Memory B cell (primary cell): ENCODE measurements around the gene NOTCH2.

Experiments
- ATAC-seq: fragments of 150-1000 bp; cut with Tn5 transposase; 2 replicates; pipeline ENCODE4 v1.10.0; 2021; ENCODE audit warnings: low read depth, mild to moderate bottlenecking, moderate library complexity
- DNase-seq, 2 donors: peaks; one replicate each; pipeline ENCODE4 v3.0.0; 2022; ENCODE audit warnings: low spot score in 2 of 2
- H3K27ac Mint-ChIP-seq: one replicate; pipeline ENCODE4 v1.8.0; 2022; ENCODE audit warnings: mild to moderate bottlenecking, moderate library complexity, mixed read lengths
- H3K27me3 Mint-ChIP-seq: one replicate; pipeline ENCODE4 v1.8.0; 2022; ENCODE audit warnings: mixed read lengths
- H3K36me3 Mint-ChIP-seq: one replicate; pipeline ENCODE4 v1.8.0; 2022; ENCODE audit warnings: mild to moderate bottlenecking, mixed read lengths
- H3K4me1 Mint-ChIP-seq: one replicate; pipeline ENCODE4 v1.8.0; 2022; ENCODE audit warnings: mixed read lengths
- H3K4me3 Mint-ChIP-seq: one replicate; pipeline ENCODE4 v1.8.0; 2022; ENCODE audit warnings: mild to moderate bottlenecking, moderate library complexity, mixed read lengths
- H3K9me3 Mint-ChIP-seq: one replicate; pipeline ENCODE4 v1.8.0; 2022; ENCODE audit warnings: mixed read lengths

Gene NOTCH2

DNA sequence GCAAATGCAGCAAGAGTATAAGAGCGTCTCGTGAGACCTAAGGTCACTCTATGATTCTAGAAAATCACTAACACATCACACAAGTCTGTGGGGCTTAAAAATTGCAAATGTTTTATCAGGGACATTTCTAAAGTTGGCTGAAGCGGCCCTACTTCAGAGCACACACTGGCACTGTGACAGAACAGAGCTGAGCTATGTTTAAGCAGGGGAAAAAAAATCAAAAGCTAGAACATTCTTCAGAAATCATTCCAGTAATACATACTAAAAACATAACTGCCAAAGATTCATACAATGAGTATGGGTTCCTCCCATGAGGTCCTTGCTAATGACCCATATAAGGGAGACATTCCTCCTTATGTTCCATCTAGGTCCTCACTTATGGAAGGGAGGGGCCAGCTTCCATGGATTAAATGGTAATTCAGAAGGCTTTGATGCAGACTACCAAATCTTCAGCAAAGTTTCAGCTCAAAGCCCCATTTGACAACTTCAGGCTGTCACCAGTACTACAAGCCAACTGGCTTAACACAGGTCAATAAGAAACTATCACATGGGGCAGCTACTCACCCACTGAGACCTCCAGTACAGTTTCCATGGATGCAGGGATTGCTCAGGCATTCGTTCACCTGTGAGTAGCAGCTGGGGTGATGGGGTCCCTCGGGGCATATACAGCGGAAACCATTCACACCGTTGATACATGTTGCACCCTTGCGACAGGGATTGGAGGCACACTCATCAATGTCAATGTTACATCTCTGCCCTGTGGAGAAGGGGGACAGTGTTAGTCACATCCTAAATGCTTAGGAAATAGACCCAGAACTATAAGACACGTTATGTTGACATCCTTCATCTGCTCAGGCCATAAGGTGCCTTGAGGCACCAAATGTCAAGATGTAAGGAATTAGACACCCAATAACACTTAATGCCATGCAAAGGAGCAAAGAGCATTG is 114.7 kb downstream of the NOTCH2 start:
- H3K27ac Mint-ChIP-seq = peak overlapping the region; percentile 28
- H3K4me1 Mint-ChIP-seq = peaks cover 4% of the 10 kb centered on the region
- H3K9me3 Mint-ChIP-seq = no peaks in the 10 kb centered on the region
- no peak for ATAC-seq
- no peaks in the 10 kb centered on the region for H3K27me3 Mint-ChIP-seq
- H3K4me3 Mint-ChIP-seq = no peak overlapping the region
- no peak for DNase-seq
- peaks cover 37% of the 10 kb centered on the region for H3K36me3 Mint-ChIP-seq

DNA sequence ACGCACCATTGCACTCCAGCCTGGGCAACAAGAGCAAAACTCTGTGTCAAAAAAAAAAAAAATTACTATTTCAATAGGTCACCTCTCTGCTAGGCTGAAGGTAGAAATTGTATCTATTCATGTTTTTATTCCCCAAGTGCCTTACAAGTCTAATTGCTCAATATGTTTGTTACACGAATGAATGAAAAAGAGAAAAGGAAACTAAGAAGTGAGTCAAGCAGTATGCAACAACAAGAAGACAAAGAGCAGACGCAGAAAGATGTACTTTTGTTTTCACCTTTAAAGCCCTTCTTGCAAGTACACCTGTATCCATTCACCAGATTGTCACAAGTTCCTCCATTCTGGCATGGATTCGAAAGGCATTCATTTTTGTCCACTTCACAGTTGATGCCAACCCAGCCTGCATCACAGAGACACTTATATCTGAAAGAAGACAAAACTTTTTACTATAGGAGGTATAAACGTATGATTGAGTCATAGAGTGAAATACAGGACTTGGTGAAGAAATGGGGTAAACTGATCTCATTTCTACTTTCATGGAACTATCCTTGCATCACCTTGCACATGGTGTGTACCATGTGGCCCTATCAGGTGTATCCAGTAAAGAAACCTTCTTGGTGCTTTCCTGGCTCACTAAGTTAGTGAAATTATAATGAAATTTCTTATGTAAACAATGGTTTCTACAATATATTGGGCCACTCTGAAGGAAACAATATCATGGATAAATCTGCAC is 116.0 kb downstream of the NOTCH2 start:
- DNase-seq = no peak
- Mint-ChIP-seq H3K27ac (no peak overlapping the region), H3K4me1 (peaks cover under 1% of the 10 kb centered on the region), H3K36me3 (peaks cover 32% of the 10 kb centered on the region), H3K27me3 (no peaks in the 10 kb centered on the region), H3K4me3 (no peak overlapping the region), H3K9me3 (no peaks in the 10 kb centered on the region)
- no peak for ATAC-seq

DNA sequence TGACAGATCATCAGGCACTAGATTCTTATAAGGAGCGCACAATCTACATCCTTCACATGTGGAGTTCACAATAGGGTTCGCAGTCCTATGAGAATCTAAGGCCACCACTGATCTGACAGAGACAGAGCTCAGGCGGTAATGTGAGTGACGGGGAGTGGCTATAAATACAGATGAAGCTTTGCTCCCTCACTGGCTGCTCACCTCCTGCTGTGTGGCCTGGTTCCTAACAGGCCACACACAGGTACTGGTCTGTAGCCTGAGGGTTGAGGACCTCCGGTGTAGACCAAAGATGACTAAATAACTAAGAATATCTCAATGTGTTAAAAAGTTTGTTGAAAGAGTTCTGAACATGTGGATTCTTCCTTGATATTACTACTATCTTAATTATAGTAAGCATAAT is 117.0 kb downstream of the NOTCH2 start:
- Mint-ChIP-seq H3K4me3 (no peak overlapping the region), H3K9me3 (no peaks in the 10 kb centered on the region), H3K27ac (no peak overlapping the region), H3K36me3 (peaks cover 32% of the 10 kb centered on the region), H3K27me3 (no peaks in the 10 kb centered on the region), H3K4me1 (no peaks in the 10 kb centered on the region)
- DNase-seq = no peak
- ATAC-seq = no peak

DNA sequence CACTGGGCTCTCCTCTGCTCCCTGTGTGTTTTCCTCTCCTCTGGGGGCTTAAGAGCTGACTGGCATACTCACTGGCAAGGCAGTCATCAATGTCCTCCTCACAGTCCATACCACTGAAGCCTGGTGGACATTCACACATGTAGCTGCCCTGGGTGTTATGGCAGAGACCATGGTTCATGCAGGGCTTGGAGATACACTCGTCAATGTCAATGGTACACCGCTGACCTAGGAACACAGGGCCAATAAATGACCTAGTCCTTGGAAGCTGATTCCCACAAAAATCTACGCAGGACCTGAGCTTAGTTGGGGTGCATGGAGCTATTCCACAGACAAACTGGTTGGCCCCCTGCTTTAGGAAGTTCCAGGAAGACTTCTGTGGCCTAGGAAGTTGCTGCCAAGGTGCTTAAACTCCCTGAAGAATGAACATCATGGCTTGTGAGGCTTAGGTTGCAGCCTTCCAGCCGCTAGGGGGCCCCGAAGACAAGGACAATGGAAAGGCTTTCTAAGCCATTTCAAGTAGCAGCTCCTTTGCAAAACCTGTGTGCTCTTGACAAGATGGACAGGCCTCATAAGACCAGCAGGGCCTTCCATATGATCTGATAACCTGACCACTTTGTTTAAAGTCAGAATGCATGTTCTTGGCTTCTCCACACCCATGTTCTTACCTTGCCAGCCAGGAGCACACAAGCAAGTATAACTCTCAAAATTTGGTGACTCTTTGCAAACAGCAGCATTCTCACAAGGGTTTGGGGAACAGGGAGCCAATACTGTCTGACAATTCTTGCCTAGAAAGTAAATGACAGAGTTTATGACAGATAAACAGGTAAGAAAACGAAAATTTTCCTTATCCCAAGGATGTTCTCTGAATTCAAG is 120.9 kb downstream of the NOTCH2 start:
- no peak overlapping the region for H3K27ac Mint-ChIP-seq
- peak; percentile 70 for ATAC-seq
- no peaks in the 10 kb centered on the region for H3K9me3 Mint-ChIP-seq
- H3K4me3 Mint-ChIP-seq = no peak overlapping the region
- peaks cover 32% of the 10 kb centered on the region for H3K36me3 Mint-ChIP-seq
- peak; percentile 39 to 46 for DNase-seq
- H3K27me3 Mint-ChIP-seq = no peaks in the 10 kb centered on the region
- peaks cover 2% of the 10 kb centered on the region for H3K4me1 Mint-ChIP-seq

DNA sequence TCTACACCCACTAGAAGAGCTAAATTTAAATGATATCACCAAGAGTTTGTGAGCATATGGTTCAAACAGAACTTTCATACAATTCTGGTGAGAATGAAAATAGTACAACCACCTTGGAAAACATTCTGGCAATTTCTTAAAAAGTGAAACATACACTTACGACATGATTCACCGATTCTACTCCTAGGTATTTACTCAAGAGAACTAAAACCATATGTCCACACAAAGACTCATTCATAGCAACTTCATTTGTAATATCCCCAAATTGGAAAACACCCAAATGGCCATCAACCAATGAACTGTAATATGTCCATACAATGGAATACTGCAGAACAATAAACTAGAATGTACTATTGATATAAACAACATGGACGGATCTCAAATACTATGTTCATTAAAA is 122.0 kb downstream of the NOTCH2 start:
- DNase-seq (no peak), ATAC-seq (no peak)
- Mint-ChIP-seq H3K27ac (peak overlapping the region; percentile 38), H3K27me3 (no peaks in the 10 kb centered on the region), H3K9me3 (no peaks in the 10 kb centered on the region), H3K4me3 (no peak overlapping the region), H3K4me1 (peaks cover 2% of the 10 kb centered on the region), H3K36me3 (peaks cover 28% of the 10 kb centered on the region)

DNA sequence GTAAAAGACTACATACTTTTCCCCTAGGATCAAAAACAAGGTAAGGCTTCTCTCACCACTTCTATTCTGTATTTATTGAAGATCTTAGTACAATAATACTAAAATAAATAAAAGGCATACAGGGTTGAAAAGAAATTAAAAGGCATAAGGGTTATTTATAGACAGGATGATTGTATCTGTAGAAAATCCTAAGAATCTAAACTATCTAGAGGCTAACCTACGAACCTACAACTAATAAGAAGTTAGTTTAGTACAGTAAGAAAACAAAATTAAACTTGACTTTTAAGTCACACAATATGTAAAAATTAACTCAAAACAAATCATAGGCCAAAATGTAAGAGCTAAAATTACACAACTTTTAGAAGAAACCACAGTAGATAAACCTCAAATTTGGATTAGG is 122.7 kb downstream of the NOTCH2 start:
- peaks cover 26% of the 10 kb centered on the region for H3K36me3 Mint-ChIP-seq
- no peak overlapping the region for H3K4me3 Mint-ChIP-seq
- ATAC-seq (no peak), DNase-seq (no peak)
- H3K27me3 Mint-ChIP-seq = no peaks in the 10 kb centered on the region
- H3K9me3 Mint-ChIP-seq = no peaks in the 10 kb centered on the region
- H3K27ac Mint-ChIP-seq = peak overlapping the region; percentile 38
- H3K4me1 Mint-ChIP-seq = peaks cover 2% of the 10 kb centered on the region

DNA sequence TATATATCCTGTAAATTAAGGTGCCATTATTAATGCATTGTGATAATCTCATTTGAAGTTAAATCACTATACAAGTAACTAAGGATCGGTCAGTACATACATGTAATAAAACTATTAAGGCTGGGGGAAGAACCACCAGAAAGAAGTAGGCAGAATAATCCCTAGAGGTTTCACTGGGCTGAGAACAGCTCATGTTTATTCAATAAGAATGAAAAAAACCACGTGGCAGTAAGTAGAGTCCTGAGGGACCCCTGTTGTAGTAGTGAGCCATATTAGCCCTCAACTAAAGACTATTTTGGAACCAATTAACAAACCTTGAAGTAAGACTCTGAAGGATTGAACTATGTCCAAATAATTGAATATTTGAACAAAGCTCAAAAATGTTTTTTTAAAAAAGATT is 126.2 kb downstream of the NOTCH2 start:
- Mint-ChIP-seq H3K9me3 (no peaks in the 10 kb centered on the region), H3K4me3 (no peak overlapping the region)

DNA sequence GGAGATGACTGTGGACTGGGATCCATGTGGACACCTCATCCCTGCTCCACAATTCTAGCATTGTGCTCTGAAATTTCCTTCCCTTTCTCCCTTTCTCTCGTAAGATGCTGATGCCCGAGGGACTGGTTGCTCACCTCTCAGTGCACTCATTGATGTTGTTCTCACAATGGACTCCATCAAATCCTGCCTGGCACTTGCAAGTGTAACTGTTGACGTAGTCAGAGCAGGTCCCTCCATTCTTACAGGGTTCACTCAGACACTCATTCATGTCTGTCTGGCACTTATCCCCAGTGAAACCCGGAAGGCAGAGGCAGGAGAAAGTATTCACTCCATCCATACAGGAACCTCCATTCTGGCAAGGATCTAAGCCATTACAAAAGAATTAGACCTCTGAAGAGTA is 128.1 kb downstream of the NOTCH2 start:
- H3K36me3 Mint-ChIP-seq = peaks cover 36% of the 10 kb centered on the region
- H3K4me1 Mint-ChIP-seq = peaks cover 2% of the 10 kb centered on the region
- no peak overlapping the region for H3K4me3 Mint-ChIP-seq
- peak overlapping the region; percentile 58 for H3K27ac Mint-ChIP-seq
- no peak for ATAC-seq
- no peaks in the 10 kb centered on the region for H3K27me3 Mint-ChIP-seq
- no peak for DNase-seq
- no peaks in the 10 kb centered on the region for H3K9me3 Mint-ChIP-seq

More for the DNA sequence above, 126.2 kb downstream of the NOTCH2 start:
- ATAC-seq (no peak), DNase-seq (no peak)
- Mint-ChIP-seq H3K27ac (peak overlapping the region; percentile 30), H3K27me3 (no peaks in the 10 kb centered on the region), H3K4me1 (peaks cover 2% of the 10 kb centered on the region), H3K36me3 (peaks cover 28% of the 10 kb centered on the region)

DNA sequence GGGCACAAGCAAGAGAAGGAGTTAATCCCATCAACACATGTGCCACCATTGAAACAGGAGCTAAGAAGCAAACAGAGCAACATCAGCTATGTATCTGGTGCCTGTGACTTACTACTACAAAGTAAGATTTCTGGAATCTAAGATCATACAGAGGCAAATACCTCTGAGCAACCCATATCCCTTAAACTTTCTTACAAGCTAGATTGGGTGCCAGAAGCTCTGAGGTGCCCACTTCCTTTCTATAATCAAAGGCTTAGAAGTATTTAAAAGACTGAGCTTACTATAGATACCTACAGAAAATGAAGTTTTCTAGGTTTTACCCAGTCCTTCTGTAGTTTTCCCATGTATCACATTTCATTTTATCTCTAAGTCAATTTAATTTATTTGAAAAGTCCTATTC is 128.8 kb downstream of the NOTCH2 start:
- Mint-ChIP-seq H3K27me3 (no peaks in the 10 kb centered on the region), H3K9me3 (no peaks in the 10 kb centered on the region), H3K36me3 (peaks cover 38% of the 10 kb centered on the region), H3K4me1 (no peaks in the 10 kb centered on the region), H3K4me3 (no peak overlapping the region), H3K27ac (peak overlapping the region; percentile 28)
- ATAC-seq (no peak), DNase-seq (no peak)

DNA sequence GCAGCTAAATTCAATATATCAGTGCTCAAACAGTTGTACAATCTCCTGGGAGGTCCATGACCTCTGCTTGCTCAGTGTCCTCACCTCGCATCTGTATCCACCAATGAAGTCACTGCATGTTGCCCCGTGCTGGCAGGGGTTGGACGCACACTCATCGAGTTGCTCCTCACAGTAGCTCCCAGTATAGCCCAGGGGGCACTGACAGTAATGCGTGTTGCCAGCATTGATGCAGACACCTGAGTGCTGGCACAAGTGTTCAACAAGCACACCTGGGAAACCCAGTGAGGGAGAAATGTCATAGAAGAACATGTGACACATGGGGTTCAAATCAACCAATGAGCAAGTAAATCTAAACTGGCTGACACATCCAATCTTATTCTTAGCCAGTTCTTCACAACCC is 132.3 kb downstream of the NOTCH2 start:
- Mint-ChIP-seq H3K4me1 (peaks cover 3% of the 10 kb centered on the region), H3K27ac (no peak overlapping the region), H3K27me3 (no peaks in the 10 kb centered on the region), H3K36me3 (peaks cover 63% of the 10 kb centered on the region), H3K4me3 (no peak overlapping the region), H3K9me3 (peaks cover 11% of the 10 kb centered on the region)
- no peak for DNase-seq
- no peak for ATAC-seq

DNA sequence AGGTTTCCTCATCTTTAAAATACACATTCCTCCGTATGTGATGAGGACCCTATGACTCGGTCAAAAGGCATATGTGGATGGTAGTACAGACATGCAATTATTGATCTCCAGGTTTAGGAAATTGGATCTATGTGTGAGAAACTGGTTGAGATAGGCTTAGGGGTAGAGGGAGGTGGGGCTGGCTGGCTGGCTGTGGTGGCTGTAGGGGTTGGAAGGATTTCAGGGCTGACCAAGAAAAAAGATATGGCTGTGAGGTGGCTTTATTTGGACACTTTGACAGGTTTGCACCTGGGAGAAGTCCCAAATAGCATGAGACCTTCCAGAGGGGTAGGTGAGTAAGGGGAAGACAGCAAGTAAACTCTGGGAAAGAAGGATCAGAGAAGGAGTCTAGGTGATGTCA is 133.5 kb downstream of the NOTCH2 start:
- Mint-ChIP-seq H3K36me3 (peaks cover 58% of the 10 kb centered on the region), H3K27me3 (no peaks in the 10 kb centered on the region), H3K27ac (no peak overlapping the region), H3K9me3 (peaks cover 11% of the 10 kb centered on the region), H3K4me3 (no peak overlapping the region), H3K4me1 (peaks cover 3% of the 10 kb centered on the region)
- ATAC-seq = no peak
- DNase-seq = no peak

DNA sequence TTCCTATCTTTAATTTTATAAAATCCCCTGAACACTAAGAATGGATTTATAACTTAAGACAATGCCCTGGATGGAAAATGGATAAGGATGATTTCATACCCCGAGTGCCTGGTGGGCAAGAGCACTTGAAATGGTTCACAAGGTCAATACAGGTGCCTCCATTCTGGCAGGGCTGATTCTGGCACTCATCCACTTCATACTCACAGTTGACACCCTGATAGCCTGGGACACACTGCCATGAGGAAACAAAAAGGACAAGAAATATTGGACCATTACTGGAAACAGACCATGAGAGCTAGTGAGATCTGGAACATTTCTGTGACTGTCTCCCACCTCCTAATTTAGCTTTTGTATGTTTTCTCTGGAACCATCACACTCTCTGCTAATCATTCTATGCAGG is 134.1 kb downstream of the NOTCH2 start:
- Mint-ChIP-seq H3K4me1 (peaks cover 3% of the 10 kb centered on the region), H3K27me3 (no peaks in the 10 kb centered on the region), H3K4me3 (no peak overlapping the region), H3K27ac (peak overlapping the region; percentile 31), H3K9me3 (peaks cover 11% of the 10 kb centered on the region), H3K36me3 (peaks cover 56% of the 10 kb centered on the region)
- no peak for ATAC-seq
- no peak for DNase-seq

DNA sequence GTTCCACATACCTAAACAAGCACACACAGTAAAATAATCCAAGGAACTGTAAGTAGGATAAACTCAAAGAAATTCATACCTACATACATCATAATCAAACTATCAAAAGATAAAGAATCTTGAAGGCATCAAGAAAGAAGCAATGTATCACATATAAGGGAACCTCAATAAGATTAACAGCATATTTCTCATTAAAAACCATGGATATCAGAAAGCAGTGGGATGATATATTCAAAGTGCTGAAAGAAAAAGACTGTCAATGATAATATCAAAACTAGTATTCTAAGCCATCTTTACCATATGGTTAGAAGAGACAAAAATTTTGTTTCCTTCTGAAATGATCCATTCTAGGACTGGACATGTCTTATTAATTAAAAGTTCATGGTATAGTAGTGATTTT is 136.1 kb downstream of the NOTCH2 start:
- DNase-seq (no peak), ATAC-seq (no peak)
- Mint-ChIP-seq H3K4me1 (peaks cover 3% of the 10 kb centered on the region), H3K27ac (peak overlapping the region; percentile 55), H3K4me3 (no peak overlapping the region), H3K36me3 (peaks cover 54% of the 10 kb centered on the region), H3K9me3 (peaks cover 11% of the 10 kb centered on the region), H3K27me3 (no peaks in the 10 kb centered on the region)
